Keratinocyte (primary cell): ENCODE measurements around the gene FGF12. TPM values are rescaled to one million over a fixed set of nuclear protein-coding genes. Genes with fewer than 3 reads are reported as not detected.

Experiments used
- DNase-seq: peaks from one replicate; pipeline ENCODE4 v3.0.0-alpha.2; 2011; ENCODE audit warnings: low read depth, missing footprints, low spot score
- FAIRE-seq: peaks from 2 replicates; lab custom pipeline; 2011; peaks lifted over from hg19 to GRCh38; lab: Jason Lieb, UNC
- H2AFZ ChIP-seq: 2 replicates; pipeline ENCODE4 v1.6.0; 2012; ENCODE audit warnings: low read length, control low read depth, inconsistent platforms; ENCODE audit not compliant: control insufficient read depth
- H3K27ac ChIP-seq: 2 replicates; pipeline ENCODE4 v1.5.1; 2011; ENCODE audit warnings: low read length; ENCODE audit not compliant: control insufficient read depth, insufficient read depth
- H3K27me3 ChIP-seq: 3 replicates; pipeline ENCODE4 v1.6.0; 2011; ENCODE audit warnings: low read length; ENCODE audit not compliant: control insufficient read depth, insufficient read depth; ENCODE audit errors: extremely low read depth
- H3K36me3 ChIP-seq, 2 experiments: 2 replicates in 1 of 2; 3 replicates in 1 of 2; pipeline ENCODE4 v1.5.1; 2011; ENCODE audit warnings: low read length in 2 of 2, mild to moderate bottlenecking in 1 of 2; ENCODE audit not compliant: control insufficient read depth in 2 of 2, insufficient read depth in 2 of 2; ENCODE audit errors: extremely low read depth in 1 of 2
- H3K4me1 ChIP-seq: 3 replicates; pipeline ENCODE4 v1.5.1; 2011; ENCODE audit warnings: low read length; ENCODE audit not compliant: control insufficient read depth, insufficient read depth; ENCODE audit errors: extremely low read depth
- H3K4me2 ChIP-seq: 3 replicates; pipeline ENCODE4 v1.6.0; 2011; ENCODE audit warnings: low read depth, low read length; ENCODE audit not compliant: control insufficient read depth, insufficient read depth; ENCODE audit errors: extremely low read depth
- H3K4me3 ChIP-seq, 3 experiments: fragments of 200-600 bp in 1 of 3; sonication (generic) in 1 of 3; 2 replicates in 2 of 3; 3 replicates in 1 of 3; pipeline ENCODE4 v1.5.1; 2011 to 2016; ENCODE audit warnings: low read length in 3 of 3, mild to moderate bottlenecking in 3 of 3, control low read depth in 2 of 3, inconsistent platforms in 1 of 3, low read depth in 1 of 3, mixed read lengths in 1 of 3, mixed run types in 1 of 3, moderate library complexity in 1 of 3; ENCODE audit not compliant: control insufficient read depth in 2 of 3, insufficient read depth in 2 of 3; ENCODE audit errors: extremely low read depth in 1 of 3
- H3K79me2 ChIP-seq: 2 replicates; pipeline ENCODE4 v1.6.0; 2012; ENCODE audit warnings: low read length; ENCODE audit not compliant: control insufficient read depth, insufficient read depth
- H3K9ac ChIP-seq: 3 replicates; pipeline ENCODE4 v1.6.0; 2011; ENCODE audit warnings: low read length; ENCODE audit not compliant: control insufficient read depth, insufficient read depth; ENCODE audit errors: extremely low read depth
- H3K9me1 ChIP-seq: 3 replicates; pipeline ENCODE4 v1.6.0; 2011; ENCODE audit warnings: low read length; ENCODE audit not compliant: control insufficient read depth, insufficient read depth; ENCODE audit errors: extremely low read depth
- H3K9me3 ChIP-seq: 2 replicates; pipeline ENCODE4 v1.5.1; 2012; ENCODE audit warnings: low read depth, low read length; ENCODE audit not compliant: control insufficient read depth
- H4K20me1 ChIP-seq: 3 replicates; pipeline ENCODE4 v1.6.0; 2011; ENCODE audit warnings: low read length; ENCODE audit not compliant: control insufficient read depth, insufficient read depth; ENCODE audit errors: extremely low read depth
- CTCF ChIP-seq, 3 experiments: IDR thresholded peaks in 1 of 3; conservative IDR thresholded peaks in 1 of 3; optimal IDR thresholded peaks in 1 of 3; 2 replicates in 2 of 3; 3 replicates in 1 of 3; pipeline versions ENCODE3 to v1.5.1; 2011; ENCODE audit warnings: low read length in 3 of 3, mild to moderate bottlenecking in 3 of 3, moderate library complexity in 2 of 3, control low read depth in 1 of 3, inconsistent platforms in 1 of 3; ENCODE audit not compliant: insufficient read depth in 2 of 3; ENCODE audit errors: extremely low read depth in 1 of 3
- EZH2 ChIP-seq: IDR thresholded peaks from one replicate; pipeline ENCODE4 v1.6.1; 2012; ENCODE audit warnings: inconsistent platforms, mild to moderate bottlenecking, low read length, moderate library complexity
- dilution Hi-C: fragments of 300-500 bp; cut with MboI; formaldehyde crosslinking; loops from one replicate; pipeline ENCODE4 v1.7.0; 2020; ENCODE audit warnings: low sequenced_read_pairs; ENCODE audit not compliant: extremely low pct_ligation_motif_present
- polyA plus RNA-seq, 5 experiments: library from polyadenylated mRNA; depleted of rRNA in 3 of 5; stranded (reverse) in 3 of 5; stranded (forward) in 1 of 5; unstranded in 1 of 5; fragments of >200 nt; gene quantifications; 1 replicate in 1 of 5; 2 replicates in 3 of 5; 3 replicates in 1 of 5; pipeline versions ENCODE4 v1.2.1 to v1.2.3, GENCODE V29; 2011 to 2012; ENCODE audit warnings: missing spikeins in 2 of 5, low read depth in 1 of 5, low replicate concordance in 1 of 5

Gene FGF12
- polyA plus RNA-seq, 1 donor (not counting 4 experiments of a cell fraction or from before 2014, with no cell fraction given): 4.1 TPM

- no peaks in the 10 kb centered on the region for H3K9me3 ChIP-seq
- no peaks in the 10 kb centered on the region for H3K27me3 ChIP-seq
- no peak overlapping the region for H3K9ac ChIP-seq
- no peak overlapping the region for H3K27ac ChIP-seq
- H4K20me1 ChIP-seq: no peaks in the 10 kb centered on the region
- H3K4me2 ChIP-seq: no peak overlapping the region
- dilution Hi-C loops: no loop called here
- H3K36me3 ChIP-seq: no peaks in the 10 kb centered on the region
- DNase-seq (no peak), FAIRE-seq (no peak)
- H3K4me1 ChIP-seq: no peaks in the 10 kb centered on the region
- no peak for TF ChIP-seq EZH2
- no peak overlapping the region for H2AFZ ChIP-seq
- H3K4me3 ChIP-seq: no peak overlapping the region
- no peaks in the 10 kb centered on the region for H3K9me1 ChIP-seq
- no peaks in the 10 kb centered on the region for H3K79me2 ChIP-seq
These were observed 244.9 kb downstream of the FGF12 start for GRCh38 chr3:192482391-192482790.

GRCh38 chr3:192481638-192482037, 245.7 kb downstream of the FGF12 start:
- H4K20me1 ChIP-seq: no peaks in the 10 kb centered on the region
- H3K27ac ChIP-seq: no peak overlapping the region
- H3K9me1 ChIP-seq: no peaks in the 10 kb centered on the region
- H3K36me3 ChIP-seq: no peaks in the 10 kb centered on the region
- H3K4me3 ChIP-seq: no peak overlapping the region
- no peaks in the 10 kb centered on the region for H3K4me1 ChIP-seq
- H2AFZ ChIP-seq: no peak overlapping the region
- no peaks in the 10 kb centered on the region for H3K79me2 ChIP-seq
- no peak for FAIRE-seq
- no peaks in the 10 kb centered on the region for H3K9me3 ChIP-seq
- dilution Hi-C loops: no loop called here
- H3K9ac ChIP-seq: no peak overlapping the region
- TF ChIP-seq EZH2: no peak
- DNase-seq: no peak
- H3K4me2 ChIP-seq: no peak overlapping the region
- H3K27me3 ChIP-seq: no peaks in the 10 kb centered on the region

- no peaks in the 10 kb centered on the region for H3K9me1 ChIP-seq
- no peak overlapping the region for H3K4me2 ChIP-seq
- H3K79me2 ChIP-seq: no peaks in the 10 kb centered on the region
- H3K9ac ChIP-seq: no peak overlapping the region
- H3K27me3 ChIP-seq: no peaks in the 10 kb centered on the region
- dilution Hi-C loops: no loop called here
- H3K9me3 ChIP-seq: no peaks in the 10 kb centered on the region
- no peak overlapping the region for H2AFZ ChIP-seq
- no peaks in the 10 kb centered on the region for H3K4me1 ChIP-seq
- no peak overlapping the region for H3K4me3 ChIP-seq
- peak; percentile 11 for DNase-seq
- H3K27ac ChIP-seq: no peak overlapping the region
- TF ChIP-seq CTCF (optimal IDR thresholded peaks at IDR 0.05 in 1 of 3, IDR thresholded peaks at IDR 0.05 in 1 of 3, conservative IDR thresholded peaks at IDR 0.05 in 1 of 3; ENCODE audit: extremely low read depth in 1 of 3, insufficient read depth in 2 of 3, low read length in 3 of 3) (peak; percentile 77 to 91 (median 83)), EZH2 (no peak)
- no peaks in the 10 kb centered on the region for H4K20me1 ChIP-seq
- peak; percentile 13 for FAIRE-seq
- H3K36me3 ChIP-seq: no peaks in the 10 kb centered on the region
These were observed 259.9 kb downstream of the FGF12 start for GRCh38 chr3:192467230-192468140.
